Endodermal cell (in vitro differentiated cells): ENCODE data around the gene GXYLT2. TPM values are rescaled to one million over a fixed set of nuclear protein-coding genes. Genes with fewer than 3 reads are reported as not detected.
A peak's percentile ranks its signal among the peaks of the same experiment; 100 is the strongest.

Experiments used
- DNase-seq: peaks from one replicate; pipeline ENCODE4 v3.0.0-alpha.2; 2017
- H3K27ac ChIP-seq: 2 replicates; pipeline ENCODE4 v1.5.1; 2013; ENCODE audit warnings: mild to moderate bottlenecking, low read depth, low read length, moderate library complexity
- H3K27me3 ChIP-seq: 2 replicates; pipeline ENCODE4 v1.6.1; 2013; ENCODE audit warnings: mild to moderate bottlenecking, low read length, moderate library complexity; ENCODE audit not compliant: insufficient read depth, control insufficient read depth, poor library complexity, severe bottlenecking
- H3K36me3 ChIP-seq: 2 replicates; pipeline ENCODE4 v1.7.0; 2013; ENCODE audit warnings: mild to moderate bottlenecking, low read length, moderate library complexity; ENCODE audit not compliant: control insufficient read depth, insufficient read depth
- H3K4me1 ChIP-seq: one replicate; pipeline ENCODE4 v1.7.0; 2013; ENCODE audit warnings: low read length; ENCODE audit not compliant: control insufficient read depth, insufficient read depth
- H3K4me3 ChIP-seq: 2 replicates; pipeline ENCODE4 v1.5.1; 2013; ENCODE audit warnings: mild to moderate bottlenecking, low read length, moderate library complexity
- H3K9ac ChIP-seq: 2 replicates; pipeline ENCODE4 v1.6.1; 2013; ENCODE audit warnings: mild to moderate bottlenecking, low read length, moderate library complexity; ENCODE audit not compliant: poor library complexity, severe bottlenecking; ENCODE audit errors: extremely low read depth
- H3K9me3 ChIP-seq: 2 replicates; pipeline ENCODE4 v1.6.1; 2013; ENCODE audit warnings: mild to moderate bottlenecking, low read length, moderate library complexity; ENCODE audit not compliant: control insufficient read depth
- H3K27ac Mint-ChIP-seq: 2 replicates; pipeline ENCODE4 v1.8.0; 2020; ENCODE audit warnings: mixed read lengths
- H3K27me3 Mint-ChIP-seq: 2 replicates; pipeline ENCODE4 v1.8.0; 2021; ENCODE audit warnings: mild to moderate bottlenecking, mixed read lengths; ENCODE audit not compliant: insufficient read depth
- H3K36me3 Mint-ChIP-seq: 2 replicates; pipeline ENCODE4 v1.8.0; 2020; ENCODE audit warnings: low read depth, mixed read lengths
- H3K4me1 Mint-ChIP-seq: 2 replicates; pipeline ENCODE4 v1.8.0; 2020; ENCODE audit warnings: mixed read lengths
- H3K4me3 Mint-ChIP-seq: 2 replicates; pipeline ENCODE4 v1.8.0; 2020; ENCODE audit warnings: mild to moderate bottlenecking, moderate library complexity, mixed read lengths
- H3K9me3 Mint-ChIP-seq: 2 replicates; pipeline ENCODE4 v1.8.0; 2020; ENCODE audit warnings: mild to moderate bottlenecking, mixed read lengths
- CTCF ChIP-seq: fragments of 200-600 bp; sonication (generic); conservative IDR thresholded peaks from 2 replicates; pipeline ENCODE4 v1.5.0; 2021; ENCODE audit warnings: antibody characterized with exemption, mild to moderate bottlenecking
- WGBS, 2 experiments: methylation state at CpG; one replicate each; pipeline versions ENCODE4 v1.1.5 to v1.1.7; 2013; ENCODE audit warnings: missing lambda C conversion rate in 2 of 2, mixed read lengths in 1 of 2; ENCODE audit not compliant: insufficient coverage in 1 of 2, insufficient read length in 1 of 2; 5-methylcytosine and 5-hydroxymethylcytosine counted together
- total RNA-seq, 2 donors: library from RNA; stranded (reverse); fragmentation: NEBNext Ultra II Directional in 1 of 2; extraction: Animal tissue kit (Norgen Biotek cat#: 25700) in 1 of 2; gene quantifications; 2 replicates in 1 of 2; 3 replicates in 1 of 2; pipeline ENCODE4 v1.2.1, GENCODE V29; 2021

Gene GXYLT2
- total RNA-seq, 2 donors from 2014 or later, result 7.0 to 14.3 TPM

GRCh38 chr3:72889310-72890165 is 1.7 kb downstream of the GXYLT2 start:
- Histone ChIP-seq H3K27me3 (peaks cover 4% of the 10 kb centered on the region), H3K9ac (peak overlapping the region; percentile 12), H3K36me3 (no peaks in the 10 kb centered on the region), H3K4me1 (no peaks in the 10 kb centered on the region), H3K9me3 (no peaks in the 10 kb centered on the region), H3K27ac (no peak overlapping the region), H3K4me3 (peak overlapping the region; percentile 86)
- H3K4me1 Mint-ChIP-seq, result peaks cover 22% of the 10 kb centered on the region
- H3K36me3 Mint-ChIP-seq, result no peaks in the 10 kb centered on the region
- H3K27ac Mint-ChIP-seq, result peak overlapping the region; percentile 13
- TF ChIP-seq CTCF, result no peak
- H3K9me3 Mint-ChIP-seq, result no peaks in the 10 kb centered on the region
- WGBS, 2 experiments, result 78 to 83% methylated on average over 8 to 12 of the region's 13 CpGs
- no peak for DNase-seq
- H3K4me3 Mint-ChIP-seq, result peak overlapping the region; percentile 61
- H3K27me3 Mint-ChIP-seq, result peaks cover 25% of the 10 kb centered on the region

- TF ChIP-seq CTCF, result no peak
- no peaks in the 10 kb centered on the region for H3K9me3 ChIP-seq
- peaks cover 4% of the 10 kb centered on the region for H3K27me3 ChIP-seq
- no peaks in the 10 kb centered on the region for H3K4me1 ChIP-seq
- H3K27ac Mint-ChIP-seq, result no peak overlapping the region
- H3K4me3 Mint-ChIP-seq, result no peak overlapping the region
- peaks cover 26% of the 10 kb centered on the region for H3K4me1 Mint-ChIP-seq
- no peak overlapping the region for H3K9ac ChIP-seq
- H3K27ac ChIP-seq, result no peak overlapping the region
- H3K4me3 ChIP-seq, result no peak overlapping the region
- no peaks in the 10 kb centered on the region for H3K36me3 ChIP-seq
- 93 to 99% methylated on average over 10 of the region's 10 CpGs for WGBS, 2 experiments
- H3K9me3 Mint-ChIP-seq, result no peaks in the 10 kb centered on the region
- no peak for DNase-seq
- H3K36me3 Mint-ChIP-seq, result no peaks in the 10 kb centered on the region
- peaks cover 25% of the 10 kb centered on the region for H3K27me3 Mint-ChIP-seq
Measured at GRCh38 chr3:72890166-72890925, 2.5 kb downstream of the GXYLT2 start.

GRCh38 chr3:72891053-72891855 is 3.4 kb downstream of the GXYLT2 start:
- H3K4me3 ChIP-seq, result no peak overlapping the region
- H3K27me3 ChIP-seq, result peaks cover 4% of the 10 kb centered on the region
- Mint-ChIP-seq H3K9me3 (no peaks in the 10 kb centered on the region), H3K4me3 (no peak overlapping the region), H3K36me3 (no peaks in the 10 kb centered on the region), H3K27me3 (peaks cover 25% of the 10 kb centered on the region), H3K27ac (no peak overlapping the region), H3K4me1 (peaks cover 22% of the 10 kb centered on the region)
- no peak for DNase-seq
- peak; percentile 18 for TF ChIP-seq CTCF
- 71% methylated on average over 5 to 8 of the region's 8 CpGs for WGBS, 2 experiments
- H3K9ac ChIP-seq, result no peak overlapping the region
- no peaks in the 10 kb centered on the region for H3K9me3 ChIP-seq
- H3K4me1 ChIP-seq, result no peaks in the 10 kb centered on the region
- H3K27ac ChIP-seq, result no peak overlapping the region
- H3K36me3 ChIP-seq, result no peaks in the 10 kb centered on the region
